ENCODE data around the gene PDXDC1.
"Not testable (repeated sequence)": the region's sequence is repeated elsewhere in the genome, so short reads cannot be mapped to it uniquely, and the experiment has no call there.

DNA sequence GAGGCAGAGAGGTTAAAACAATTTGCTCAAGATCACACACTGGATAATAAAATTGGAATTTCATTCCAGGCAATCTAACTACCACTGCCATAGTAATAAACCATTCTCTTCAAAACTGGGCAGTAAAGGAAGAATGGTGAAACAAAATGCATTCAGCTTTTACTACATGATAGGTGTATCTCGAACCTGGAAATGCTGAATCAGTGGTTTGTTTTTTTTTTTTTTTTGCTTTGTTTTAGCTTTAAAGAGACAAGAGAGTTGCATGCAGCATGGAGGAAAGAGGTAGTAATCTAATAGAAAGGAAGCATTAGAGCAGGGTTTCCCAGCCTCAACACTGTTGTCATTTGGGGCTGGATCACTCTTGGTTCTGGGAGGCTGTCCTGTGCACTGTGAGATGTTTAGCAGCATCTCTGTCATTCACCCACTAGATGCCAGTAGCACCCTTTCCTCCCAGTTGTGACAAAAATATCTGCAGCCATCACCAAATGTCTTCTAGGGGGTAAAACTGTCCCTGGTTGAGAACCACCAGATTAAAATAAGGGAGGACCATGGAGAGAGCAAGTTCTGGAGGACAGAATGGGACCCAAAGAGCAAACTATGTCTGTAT lies 115.9 kb downstream of the PDXDC1 start:
- TF ChIP-seq POLR2A (IDR thresholded peaks at IDR 0.05; ENCODE audit: low read length); GATA1 (IDR thresholded peaks at IDR 0.05; ENCODE audit: low read depth, low read length): not testable (repeated sequence)

Data from erythroblast (primary cell).